ENCODE data around the gene PCSK9.

The PCSK9 gene

DNA sequence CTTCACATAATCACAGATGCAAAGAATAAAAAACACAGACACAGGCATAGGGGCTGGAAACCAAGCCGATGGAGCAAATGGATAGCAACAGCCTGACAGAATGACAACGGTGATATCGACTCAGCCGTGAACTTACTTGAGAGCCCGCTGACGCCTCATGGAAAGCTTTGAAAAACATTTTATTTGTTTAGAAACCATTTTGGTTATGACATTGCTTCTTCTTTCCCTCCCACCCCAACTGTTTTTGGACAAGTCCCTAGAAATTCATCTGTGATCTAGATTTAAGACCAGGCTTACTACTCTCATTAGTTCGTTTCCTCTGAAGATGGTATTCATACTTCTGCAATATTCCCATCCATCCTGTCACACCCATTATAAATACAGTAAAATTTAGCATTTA lies 44.9 kb downstream of the PCSK9 start:
- no CpG with 5 or more reads among the region's 7 CpGs for WGBS (ENCODE audit: extremely low coverage, insufficient coverage, insufficient read length)
- H3K23ac ChIP-seq (ENCODE audit: low read length): no peak overlapping the region
- DNase-seq: no peak

DNA sequence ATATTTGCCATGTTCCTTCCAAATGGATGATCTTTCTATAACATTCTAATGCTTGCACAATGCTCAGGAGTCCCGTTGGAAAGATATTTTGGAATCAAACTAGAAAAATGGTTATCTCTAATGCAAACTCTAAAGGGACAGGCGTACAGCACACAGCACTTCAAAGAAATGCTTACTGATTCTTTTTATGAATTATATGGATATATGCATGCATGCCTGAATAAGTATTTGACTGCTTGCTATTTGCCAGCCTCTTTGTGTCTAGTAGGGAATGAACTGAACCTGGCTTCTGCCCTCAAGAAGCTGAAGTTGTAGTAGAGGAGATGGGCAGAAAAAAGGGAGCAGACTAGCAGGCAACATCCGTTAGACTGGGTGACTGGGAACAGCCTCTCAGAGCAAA lies 48.1 kb downstream of the PCSK9 start:
- Histone ChIP-seq H2BK12ac (ENCODE audit: low read length) (no peak overlapping the region), H3K4ac (ENCODE audit: low read depth, low read length) (no peak overlapping the region), H3K9me3 (ENCODE audit: insufficient read depth, low read depth, low read length) (no peaks in the 10 kb centered on the region), H4K91ac (ENCODE audit: low read depth, low read length) (no peak overlapping the region), H3K27me3 (ENCODE audit: insufficient read depth, low read length) (no peaks in the 10 kb centered on the region), H3K4me2 (ENCODE audit: low read length) (no peak overlapping the region), H4K8ac (ENCODE audit: low read depth, low read length) (no peak overlapping the region), H3K4me1 (ENCODE audit: control insufficient read depth in 1 of 2, insufficient read depth in 2 of 2, low read length in 2 of 2) (peaks cover 0 to 2% of the 10 kb centered on the region in 2 experiments), H3K14ac (ENCODE audit: low read length) (no peak overlapping the region), H3K79me1 (ENCODE audit: low read length) (no peaks in the 10 kb centered on the region), H3K27ac (ENCODE audit: low read depth, low read length) (no peak overlapping the region), H2BK5ac (ENCODE audit: low read depth, low read length, poor library complexity) (no peak overlapping the region), H2AFZ (ENCODE audit: insufficient read depth, low read length, poor library complexity) (no peak overlapping the region), H3K4me3 (ENCODE audit: low read depth, low read length) (no peak overlapping the region), H4K12ac (ENCODE audit: low read depth, low read length) (no peak overlapping the region), H2AK5ac (ENCODE audit: low read length) (no peak overlapping the region), H3K79me2 (ENCODE audit: control insufficient read depth, insufficient read depth, low read length, poor library complexity) (no peaks in the 10 kb centered on the region), H3K36me3 (ENCODE audit: control insufficient read depth in 1 of 2, insufficient read depth in 2 of 2, low read length in 2 of 2) (peaks cover 12 to 46% of the 10 kb centered on the region in 2 experiments), H3K9ac (ENCODE audit: low read length) (no peak overlapping the region), H2BK120ac (ENCODE audit: insufficient read depth, low read length, poor library complexity) (no peak overlapping the region), H3K23ac (ENCODE audit: low read length) (no peak overlapping the region), H3K18ac (ENCODE audit: low read length) (no peak overlapping the region)
- DNase-seq: no peak
- WGBS (ENCODE audit: extremely low coverage, insufficient coverage, insufficient read length): no CpG with 5 or more reads among the region's 3 CpGs

More for the DNA sequence above, 44.9 kb downstream of the PCSK9 start:
- Histone ChIP-seq H4K12ac (ENCODE audit: low read depth, low read length) (no peak overlapping the region), H4K8ac (ENCODE audit: low read depth, low read length) (no peak overlapping the region), H3K79me2 (ENCODE audit: control insufficient read depth, insufficient read depth, low read length, poor library complexity) (no peaks in the 10 kb centered on the region), H3K9ac (ENCODE audit: low read length) (no peak overlapping the region), H3K4me3 (ENCODE audit: low read depth, low read length) (no peak overlapping the region), H3K4ac (ENCODE audit: low read depth, low read length) (no peak overlapping the region), H3K14ac (ENCODE audit: low read length) (no peak overlapping the region), H2AK5ac (ENCODE audit: low read length) (no peak overlapping the region), H2BK5ac (ENCODE audit: low read depth, low read length, poor library complexity) (no peak overlapping the region), H3K9me3 (ENCODE audit: insufficient read depth, low read depth, low read length) (no peaks in the 10 kb centered on the region), H4K91ac (ENCODE audit: low read depth, low read length) (no peak overlapping the region), H3K36me3 (ENCODE audit: control insufficient read depth in 1 of 2, insufficient read depth in 2 of 2, low read length in 2 of 2) (peaks cover 12 to 42% of the 10 kb centered on the region in 2 experiments), H3K27ac (ENCODE audit: low read depth, low read length) (no peak overlapping the region), H2AFZ (ENCODE audit: insufficient read depth, low read length, poor library complexity) (no peak overlapping the region), H3K18ac (ENCODE audit: low read length) (no peak overlapping the region), H3K4me2 (ENCODE audit: low read length) (no peak overlapping the region), H3K4me1 (ENCODE audit: control insufficient read depth in 1 of 2, insufficient read depth in 2 of 2, low read length in 2 of 2) (peaks cover 0 to 2% of the 10 kb centered on the region in 2 experiments), H2BK12ac (ENCODE audit: low read length) (no peak overlapping the region), H3K79me1 (ENCODE audit: low read length) (no peaks in the 10 kb centered on the region), H3K27me3 (ENCODE audit: insufficient read depth, low read length) (no peaks in the 10 kb centered on the region), H2BK120ac (ENCODE audit: insufficient read depth, low read length, poor library complexity) (no peak overlapping the region)

DNA sequence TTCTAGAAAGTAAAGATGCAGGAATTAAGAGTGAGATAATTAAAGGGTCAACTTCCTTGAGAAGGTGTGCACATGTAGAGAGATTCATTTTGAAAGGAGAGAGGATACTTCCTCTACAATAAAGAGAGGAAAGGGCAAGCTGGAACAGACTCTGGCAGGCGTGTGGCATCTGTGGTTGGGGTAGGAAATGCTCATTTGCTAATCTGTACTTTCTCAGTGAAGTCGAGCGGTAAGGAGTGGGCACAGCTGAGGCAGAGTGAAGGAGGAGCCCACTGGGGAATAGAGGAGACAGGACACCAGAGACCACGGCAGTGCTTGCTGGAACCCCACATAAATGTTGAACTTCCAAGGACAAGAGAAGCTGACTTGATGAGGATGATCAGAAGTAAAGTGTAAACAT lies 49.1 kb downstream of the PCSK9 start:
- H3K18ac ChIP-seq (ENCODE audit: low read length): no peak overlapping the region
- H3K9me3 ChIP-seq (ENCODE audit: insufficient read depth, low read depth, low read length): no peaks in the 10 kb centered on the region
- no peak overlapping the region for H3K23ac ChIP-seq (ENCODE audit: low read length)
- H3K4ac ChIP-seq (ENCODE audit: low read depth, low read length): no peak overlapping the region
- no peak overlapping the region for H4K91ac ChIP-seq (ENCODE audit: low read depth, low read length)
- no peak overlapping the region for H4K8ac ChIP-seq (ENCODE audit: low read depth, low read length)
- no CpG with 5 or more reads among the region's 4 CpGs for WGBS (ENCODE audit: extremely low coverage, insufficient coverage, insufficient read length)
- no peak overlapping the region for H3K4me3 ChIP-seq (ENCODE audit: low read depth, low read length)
- peak overlapping the region; percentile 65 for H3K9ac ChIP-seq (ENCODE audit: low read length)
- H2AK5ac ChIP-seq (ENCODE audit: low read length): no peak overlapping the region
- no peak overlapping the region for H3K27ac ChIP-seq (ENCODE audit: low read depth, low read length)
- no peak overlapping the region for H4K12ac ChIP-seq (ENCODE audit: low read depth, low read length)
- no peaks in the 10 kb centered on the region for H3K79me2 ChIP-seq (ENCODE audit: control insufficient read depth, insufficient read depth, low read length, poor library complexity)
- H3K79me1 ChIP-seq (ENCODE audit: low read length): no peaks in the 10 kb centered on the region
- no peak overlapping the region for H3K4me2 ChIP-seq (ENCODE audit: low read length)
- no peak overlapping the region for H2BK5ac ChIP-seq (ENCODE audit: low read depth, low read length, poor library complexity)
- peaks cover 0 to 2% of the 10 kb centered on the region in 2 experiments for H3K4me1 ChIP-seq (ENCODE audit: control insufficient read depth in 1 of 2, insufficient read depth in 2 of 2, low read length in 2 of 2)
- H3K36me3 ChIP-seq (ENCODE audit: control insufficient read depth in 1 of 2, insufficient read depth in 2 of 2, low read length in 2 of 2): peaks cover 10 to 42% of the 10 kb centered on the region in 2 experiments
- H2BK12ac ChIP-seq (ENCODE audit: low read length): no peak overlapping the region
- no peak overlapping the region for H3K14ac ChIP-seq (ENCODE audit: low read length)
- no peak for DNase-seq
- no peak overlapping the region for H2BK120ac ChIP-seq (ENCODE audit: insufficient read depth, low read length, poor library complexity)
- no peak overlapping the region for H2AFZ ChIP-seq (ENCODE audit: insufficient read depth, low read length, poor library complexity)
- H3K27me3 ChIP-seq (ENCODE audit: insufficient read depth, low read length): no peaks in the 10 kb centered on the region

DNA sequence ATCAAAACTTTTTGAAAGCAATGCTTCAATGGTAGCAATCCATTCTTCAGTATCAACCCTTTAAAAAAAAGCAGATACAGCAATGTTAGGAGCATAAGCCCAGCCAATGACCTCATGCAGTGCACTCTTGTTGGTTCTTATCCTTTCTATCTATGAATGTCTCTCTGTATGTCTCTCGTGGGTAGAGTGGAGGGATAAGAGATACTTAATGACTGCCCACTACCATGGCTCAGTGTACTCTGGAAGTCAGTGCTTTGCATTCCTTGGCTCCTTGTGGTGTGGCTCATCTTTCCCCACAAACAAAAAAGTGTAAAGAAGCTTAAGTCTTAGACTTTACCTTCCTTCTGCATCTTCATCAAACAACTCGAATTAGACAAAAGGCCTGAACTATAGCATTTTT lies 50.3 kb downstream of the PCSK9 start:
- H3K4me2 ChIP-seq (ENCODE audit: low read length): no peak overlapping the region
- no peak overlapping the region for H3K14ac ChIP-seq (ENCODE audit: low read length)
- H3K79me1 ChIP-seq (ENCODE audit: low read length): no peaks in the 10 kb centered on the region
- no peaks in the 10 kb centered on the region for H3K9me3 ChIP-seq (ENCODE audit: insufficient read depth, low read depth, low read length)
- H2BK120ac ChIP-seq (ENCODE audit: insufficient read depth, low read length, poor library complexity): no peak overlapping the region
- no peaks in the 10 kb centered on the region for H3K27me3 ChIP-seq (ENCODE audit: insufficient read depth, low read length)
- H4K12ac ChIP-seq (ENCODE audit: low read depth, low read length): no peak overlapping the region
- H3K4ac ChIP-seq (ENCODE audit: low read depth, low read length): no peak overlapping the region
- DNase-seq: no peak
- H2AFZ ChIP-seq (ENCODE audit: insufficient read depth, low read length, poor library complexity): no peak overlapping the region
- H3K36me3 ChIP-seq (ENCODE audit: control insufficient read depth in 1 of 2, insufficient read depth in 2 of 2, low read length in 2 of 2): peaks cover 12 to 41% of the 10 kb centered on the region in 2 experiments
- no CpG with 5 or more reads among the region's 2 CpGs for WGBS (ENCODE audit: extremely low coverage, insufficient coverage, insufficient read length)
- H3K79me2 ChIP-seq (ENCODE audit: control insufficient read depth, insufficient read depth, low read length, poor library complexity): no peaks in the 10 kb centered on the region
- H3K4me3 ChIP-seq (ENCODE audit: low read depth, low read length): no peak overlapping the region
- no peak overlapping the region for H3K23ac ChIP-seq (ENCODE audit: low read length)
- no peak overlapping the region for H4K91ac ChIP-seq (ENCODE audit: low read depth, low read length)
- no peak overlapping the region for H2BK12ac ChIP-seq (ENCODE audit: low read length)
- no peak overlapping the region for H2AK5ac ChIP-seq (ENCODE audit: low read length)
- peaks cover 0 to 2% of the 10 kb centered on the region in 2 experiments for H3K4me1 ChIP-seq (ENCODE audit: control insufficient read depth in 1 of 2, insufficient read depth in 2 of 2, low read length in 2 of 2)
- H3K9ac ChIP-seq (ENCODE audit: low read length): no peak overlapping the region
- H3K27ac ChIP-seq (ENCODE audit: low read depth, low read length): no peak overlapping the region
- H3K18ac ChIP-seq (ENCODE audit: low read length): no peak overlapping the region
- no peak overlapping the region for H2BK5ac ChIP-seq (ENCODE audit: low read depth, low read length, poor library complexity)
- no peak overlapping the region for H4K8ac ChIP-seq (ENCODE audit: low read depth, low read length)
